HAP-1 (cell line): ENCODE results near the gene JPH2.

Experiments used
- DNase-seq, 2 experiments: peaks; one replicate each; pipeline ENCODE4 v3.0.0-alpha.2; 2016 to 2020; ENCODE audit warnings: low spot score in 2 of 2
- H3K27me3 ChIP-seq: fragments of 250-450 bp; sonication (Bioruptor Pico); 2 replicates; pipeline ENCODE4 v1.5.1; 2020; ENCODE audit warnings: low read depth, mild to moderate bottlenecking, moderate library complexity
- H3K36me3 ChIP-seq: fragments of 250-450 bp; sonication (Bioruptor Pico); replicated peaks from 2 replicates; pipeline ENCODE4 v1.5.1; 2020; ENCODE audit warnings: mild to moderate bottlenecking
- H3K4me1 ChIP-seq: fragments of 250-450 bp; sonication (Bioruptor Pico); 2 replicates; pipeline ENCODE4 v1.5.1; 2020; ENCODE audit warnings: mild to moderate bottlenecking
- H3K4me3 ChIP-seq: fragments of 250-450 bp; sonication (Bioruptor Pico); 2 replicates; pipeline ENCODE4 v1.5.1; 2020; ENCODE audit warnings: mild to moderate bottlenecking, moderate library complexity
- H3K9me3 ChIP-seq: fragments of 250-450 bp; sonication (Bioruptor Pico); 2 replicates; pipeline ENCODE4 v1.5.1; 2020; ENCODE audit warnings: mild to moderate bottlenecking, moderate library complexity
- in situ Hi-C: fragments of 300-500 bp; cut with MboI; formaldehyde crosslinking; loops from 3 replicates; pipeline ENCODE4 v1.14.3; 2020; ENCODE audit warnings: low sequenced_read_pairs, inconsistent platforms, mixed read lengths

The JPH2 gene

GRCh38 chr20:44112889-44113617 lies 73.9 kb downstream of the JPH2 start:
- in situ Hi-C loops, result loop anchor here (10.0 to 25.0 kb wide), 2 partner anchors 272 to 499 kb away; no protein-coding TSS in a partner anchor
- DNase-seq, result no peak
- Histone ChIP-seq H3K27me3 (peaks cover 4% of the 10 kb centered on the region; the same call in 1 of the 2 replicates), H3K4me3 (no peak overlapping the region), H3K36me3 (no peaks in the 10 kb centered on the region), H3K9me3 (no peaks in the 10 kb centered on the region; the same call in 1 of the 2 replicates), H3K4me1 (no peaks in the 10 kb centered on the region)

GRCh38 chr20:44112456-44112855 lies 74.5 kb downstream of the JPH2 start:
- no peak overlapping the region for H3K4me3 ChIP-seq
- in situ Hi-C loops, result loop anchor here (10.0 to 25.0 kb wide), 2 partner anchors 272 to 500 kb away; no protein-coding TSS in a partner anchor
- no peak for DNase-seq
- H3K36me3 ChIP-seq, result no peaks in the 10 kb centered on the region
- no peaks in the 10 kb centered on the region; the same call in 1 of the 2 replicates for H3K9me3 ChIP-seq
- peaks cover 4% of the 10 kb centered on the region; the same call in 1 of the 2 replicates for H3K27me3 ChIP-seq
- H3K4me1 ChIP-seq, result no peaks in the 10 kb centered on the region

- in situ Hi-C loops, result loop anchor here (10.0 to 25.0 kb wide), 2 partner anchors 273 to 500 kb away; no protein-coding TSS in a partner anchor
Observed at GRCh38 chr20:44111712-44112335, 75.2 kb downstream of the JPH2 start.

GRCh38 chr20:44110816-44111568 lies 76.0 kb downstream of the JPH2 start:
- in situ Hi-C loops, result loop anchor here (10.0 to 25.0 kb wide), 2 partner anchors 274 to 501 kb away; no protein-coding TSS in a partner anchor
- no peak overlapping the region for H3K4me3 ChIP-seq

More at GRCh38 chr20:44111712-44112335, 75.2 kb downstream of the JPH2 start:
- peak in 1 of 2 experiments; percentile 32 for DNase-seq
- Histone ChIP-seq H3K36me3 (no peaks in the 10 kb centered on the region), H3K9me3 (no peaks in the 10 kb centered on the region; the same call in 1 of the 2 replicates), H3K4me3 (no peak overlapping the region), H3K4me1 (no peaks in the 10 kb centered on the region), H3K27me3 (peaks cover 4% of the 10 kb centered on the region; the same call in 1 of the 2 replicates)

GRCh38 chr20:44109951-44110361 lies 77.0 kb downstream of the JPH2 start:
- no peaks in the 10 kb centered on the region for H3K4me1 ChIP-seq
- H3K4me3 ChIP-seq, result no peak overlapping the region
- H3K27me3 ChIP-seq, result peaks cover 4% of the 10 kb centered on the region; the same call in 1 of the 2 replicates
- in situ Hi-C loops, result loop anchor here (10.0 to 25.0 kb wide), 2 partner anchors 275 to 502 kb away; no protein-coding TSS in a partner anchor
- H3K36me3 ChIP-seq, result no peaks in the 10 kb centered on the region
- peak in 1 of 2 experiments; percentile 15 for DNase-seq
- H3K9me3 ChIP-seq, result no peaks in the 10 kb centered on the region; the same call in 1 of the 2 replicates

More at GRCh38 chr20:44110816-44111568, 76.0 kb downstream of the JPH2 start:
- Histone ChIP-seq H3K27me3 (peaks cover 4% of the 10 kb centered on the region; the same call in 1 of the 2 replicates), H3K9me3 (no peaks in the 10 kb centered on the region; the same call in 1 of the 2 replicates), H3K4me1 (no peaks in the 10 kb centered on the region), H3K36me3 (no peaks in the 10 kb centered on the region)
- no peak for DNase-seq

GRCh38 chr20:44106615-44107014 lies 80.4 kb downstream of the JPH2 start:
- Histone ChIP-seq H3K4me1 (no peaks in the 10 kb centered on the region), H3K27me3 (peaks cover 2% of the 10 kb centered on the region; the same call in 1 of the 2 replicates), H3K36me3 (no peaks in the 10 kb centered on the region), H3K4me3 (no peak overlapping the region), H3K9me3 (no peaks in the 10 kb centered on the region; the same call in 1 of the 2 replicates)
- DNase-seq, result no peak
- in situ Hi-C loops, result loop anchor here (25.0 kb wide), 1 partner anchor 506 kb away; no protein-coding TSS in a partner anchor

- H3K4me3 ChIP-seq, result no peak overlapping the region
- H3K36me3 ChIP-seq, result no peaks in the 10 kb centered on the region
- H3K4me1 ChIP-seq, result no peaks in the 10 kb centered on the region
- no peak for DNase-seq
- in situ Hi-C loops, result loop anchor here (25.0 kb wide), 1 partner anchor 507 kb away; no protein-coding TSS in a partner anchor
- H3K27me3 ChIP-seq, result peaks cover 2% of the 10 kb centered on the region; the same call in 1 of the 2 replicates
- no peaks in the 10 kb centered on the region; the same call in 1 of the 2 replicates for H3K9me3 ChIP-seq
Observed at GRCh38 chr20:44104798-44105517, 82.0 kb downstream of the JPH2 start.

GRCh38 chr20:44102582-44102981 lies 84.4 kb downstream of the JPH2 start:
- Histone ChIP-seq H3K36me3 (no peaks in the 10 kb centered on the region), H3K4me3 (no peak overlapping the region), H3K9me3 (no peaks in the 10 kb centered on the region), H3K4me1 (no peaks in the 10 kb centered on the region), H3K27me3 (peaks cover 2% of the 10 kb centered on the region; the same call in 1 of the 2 replicates)
- no peak for DNase-seq
- in situ Hi-C loops, result loop anchor here (25.0 kb wide), 1 partner anchor 510 kb away; no protein-coding TSS in a partner anchor

GRCh38 chr20:44099832-44100231 lies 87.2 kb downstream of the JPH2 start:
- peaks cover 2% of the 10 kb centered on the region; the same call in 1 of the 2 replicates for H3K27me3 ChIP-seq
- no peak overlapping the region for H3K4me3 ChIP-seq
- no peaks in the 10 kb centered on the region for H3K4me1 ChIP-seq
- H3K36me3 ChIP-seq, result no peaks in the 10 kb centered on the region
- no peak for DNase-seq
- no peaks in the 10 kb centered on the region for H3K9me3 ChIP-seq
- in situ Hi-C loops, result loop anchor here (25.0 kb wide), 1 partner anchor 512 kb away; no protein-coding TSS in a partner anchor

- Histone ChIP-seq H3K27me3 (no peaks in the 10 kb centered on the region), H3K36me3 (no peaks in the 10 kb centered on the region), H3K9me3 (no peaks in the 10 kb centered on the region), H3K4me1 (no peaks in the 10 kb centered on the region), H3K4me3 (no peak overlapping the region)
- no peak for DNase-seq
- in situ Hi-C loops, result no loop called here
Observed at GRCh38 chr20:44098657-44099056, 88.3 kb downstream of the JPH2 start.

GRCh38 chr20:44098256-44098630 lies 88.7 kb downstream of the JPH2 start:
- no peaks in the 10 kb centered on the region for H3K9me3 ChIP-seq
- no peak for DNase-seq
- in situ Hi-C loops, result no loop called here
- H3K4me1 ChIP-seq, result no peaks in the 10 kb centered on the region
- H3K4me3 ChIP-seq, result no peak overlapping the region
- no peaks in the 10 kb centered on the region for H3K27me3 ChIP-seq
- H3K36me3 ChIP-seq, result no peaks in the 10 kb centered on the region

GRCh38 chr20:44097521-44098255 lies 89.3 kb downstream of the JPH2 start:
- H3K4me3 ChIP-seq, result no peak overlapping the region
- H3K36me3 ChIP-seq, result no peaks in the 10 kb centered on the region
- in situ Hi-C loops, result no loop called here

More at GRCh38 chr20:44097521-44098255, 89.3 kb downstream of the JPH2 start:
- H3K27me3 ChIP-seq, result no peaks in the 10 kb centered on the region
- no peak for DNase-seq
- no peaks in the 10 kb centered on the region for H3K9me3 ChIP-seq
- no peaks in the 10 kb centered on the region for H3K4me1 ChIP-seq
